T47D (cell line): Measurements from ENCODE around the gene STAP2.

Experiments
- DNase-seq, 2 experiments: peaks; one replicate each; pipeline versions ENCODE4 v3.0.0 to v3.0.0-alpha.2; 2011 to 2012; ENCODE audit warnings: low read depth in 1 of 2, low spot score in 1 of 2
- JUND ChIP-seq: IDR thresholded peaks from 2 replicates; pipeline ENCODE4 v1.6.1; 2012; ENCODE audit warnings: low read depth
- in situ Hi-C: cut with HindIII; loops from 2 replicates; pipeline ENCODE4 v1.10.0; 2016; ENCODE audit warnings: low sequenced_read_pairs, low pct_unique_long_range_greater_than_20kb

The STAP2 gene

DNA sequence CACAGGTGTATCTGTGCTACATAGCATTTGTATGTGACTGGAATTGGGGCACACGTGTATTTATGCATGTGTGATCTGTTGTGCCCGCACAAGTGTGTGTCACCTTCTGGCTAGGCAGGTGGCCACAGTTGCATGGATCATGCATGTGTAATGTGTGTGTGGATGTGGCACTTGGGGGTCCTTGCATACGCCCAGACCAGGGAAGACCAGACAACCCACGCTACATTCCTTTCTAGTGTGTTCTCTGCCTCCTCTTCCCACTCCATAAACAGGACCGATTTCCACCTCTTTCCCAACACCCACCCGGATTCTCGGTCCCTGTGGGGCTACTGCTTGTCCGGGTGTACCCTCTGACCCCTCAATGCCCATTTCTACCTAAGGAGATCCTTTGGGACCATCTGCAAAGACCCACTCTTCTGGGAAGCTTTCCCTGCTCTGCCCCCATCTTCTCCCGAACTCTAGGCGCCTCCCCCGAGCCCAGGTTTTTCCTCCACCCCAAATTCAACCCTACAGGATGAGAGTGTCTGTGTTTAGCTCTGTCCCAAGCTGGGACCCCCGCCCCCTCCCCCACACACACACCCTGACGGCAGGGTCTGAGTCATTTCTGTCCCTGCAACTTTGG, 12.3 kb downstream of the STAP2 start:
- in situ Hi-C loops: no loop called here
- TF ChIP-seq JUND: no peak
- DNase-seq: no peak

- DNase-seq: no peak
- in situ Hi-C loops: no loop called here
- TF ChIP-seq JUND: no peak
These were observed 14.4 kb downstream of the STAP2 start for GRCh38 chr19:4324228-4324627.

DNA sequence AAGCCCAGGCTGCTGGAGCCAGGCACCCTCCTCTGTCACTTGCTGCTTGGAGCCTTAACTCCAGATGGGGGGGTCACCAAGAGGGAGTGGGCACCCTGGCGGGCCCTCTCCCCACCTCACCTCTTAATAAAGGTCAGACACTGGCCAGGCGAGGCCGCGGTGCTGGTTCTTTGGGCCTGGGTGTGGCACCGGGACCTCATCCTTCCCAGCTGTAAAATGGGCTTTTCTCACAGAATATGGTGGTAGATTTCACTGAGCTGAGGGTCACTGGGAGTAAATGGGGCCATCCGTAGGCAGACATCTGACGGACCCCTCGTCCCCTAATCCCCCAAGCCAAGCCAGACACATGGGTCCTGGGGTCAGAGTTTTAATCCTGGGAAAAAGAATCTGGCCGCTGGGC, 14.9 kb downstream of the STAP2 start:
- in situ Hi-C loops: no loop called here
- TF ChIP-seq JUND: no peak

GRCh38 chr19:4322942-4323665, 15.5 kb downstream of the STAP2 start:
- in situ Hi-C loops: no loop called here
- no peak for TF ChIP-seq JUND
- no peak for DNase-seq

More for the DNA sequence above, 14.9 kb downstream of the STAP2 start:
- no peak for DNase-seq

DNA sequence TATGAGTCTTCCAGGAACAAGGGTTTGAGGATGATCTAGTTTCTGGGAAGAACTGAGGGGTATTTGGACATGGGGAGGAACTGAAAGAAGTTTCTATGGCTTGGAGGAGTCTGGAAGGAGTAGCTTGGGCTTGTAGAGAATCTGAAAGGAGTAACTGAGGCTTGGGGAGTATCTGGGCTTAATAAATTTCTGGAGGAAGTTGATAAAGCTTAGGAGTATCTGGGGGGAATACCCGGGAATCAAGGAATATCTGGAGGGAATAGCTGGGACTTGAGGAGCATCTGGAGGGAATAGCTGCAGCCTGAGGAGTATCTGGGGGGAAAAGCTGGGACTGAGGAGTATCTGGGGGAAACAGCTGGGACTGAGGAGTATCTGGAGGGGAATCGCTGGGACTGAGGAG, 18.2 kb downstream of the STAP2 start:
- DNase-seq: no peak
- TF ChIP-seq JUND: no peak
- in situ Hi-C loops: no loop called here

DNA sequence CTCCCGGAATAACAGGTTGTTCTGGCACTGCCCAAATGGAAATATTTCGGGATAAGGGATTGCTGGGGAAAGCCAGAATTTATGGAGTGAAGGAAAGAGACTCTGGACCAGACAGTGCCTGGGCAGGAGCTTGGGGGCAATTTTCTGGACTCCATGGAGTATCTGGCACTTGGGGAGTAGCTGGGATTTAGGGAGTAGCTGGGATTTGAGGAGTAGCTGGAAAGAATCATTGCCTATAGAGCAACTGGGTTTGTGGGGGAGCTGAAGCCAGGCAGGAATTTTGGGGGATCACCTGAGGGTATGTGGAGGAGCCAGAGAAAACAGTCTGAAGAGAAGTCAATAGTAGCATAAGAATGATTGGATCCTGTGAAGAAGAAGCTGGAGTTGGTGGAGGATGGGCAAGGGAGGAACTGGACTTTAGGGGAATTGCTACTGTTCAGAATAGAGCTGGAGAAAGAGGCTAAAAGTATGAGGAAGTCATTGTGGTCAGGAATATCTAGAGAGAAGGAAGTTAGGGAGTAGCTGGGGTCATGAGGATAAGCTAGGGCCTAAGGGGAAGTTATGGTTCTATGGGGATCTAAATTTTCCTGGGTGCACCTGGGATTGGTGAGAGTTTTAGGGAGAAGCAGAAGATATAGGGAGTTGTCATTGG, 19.4 kb downstream of the STAP2 start:
- no peak for TF ChIP-seq JUND
- in situ Hi-C loops: no loop called here
- no peak for DNase-seq

DNA sequence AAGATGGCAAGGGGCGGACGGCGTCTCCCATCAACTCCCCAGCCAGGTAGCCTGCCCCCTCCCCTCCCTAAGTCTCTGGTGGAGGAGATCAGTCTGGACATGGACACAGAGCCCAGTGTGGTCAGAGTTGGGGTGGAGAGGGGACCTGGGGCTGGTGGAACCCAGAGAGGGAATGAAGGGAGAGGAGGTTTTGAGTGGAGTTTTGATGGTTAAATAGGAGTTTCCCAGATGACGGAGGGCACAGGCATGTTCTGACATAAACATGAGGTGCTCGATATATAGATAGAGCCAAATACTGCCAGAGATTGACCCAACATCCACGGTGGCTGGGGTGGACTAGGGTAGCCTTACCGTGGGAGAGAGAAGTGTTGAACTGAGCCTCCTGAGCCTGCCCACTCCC, 20.2 kb downstream of the STAP2 start:
- in situ Hi-C loops: no loop called here
- TF ChIP-seq JUND: no peak
- DNase-seq: no peak

DNA sequence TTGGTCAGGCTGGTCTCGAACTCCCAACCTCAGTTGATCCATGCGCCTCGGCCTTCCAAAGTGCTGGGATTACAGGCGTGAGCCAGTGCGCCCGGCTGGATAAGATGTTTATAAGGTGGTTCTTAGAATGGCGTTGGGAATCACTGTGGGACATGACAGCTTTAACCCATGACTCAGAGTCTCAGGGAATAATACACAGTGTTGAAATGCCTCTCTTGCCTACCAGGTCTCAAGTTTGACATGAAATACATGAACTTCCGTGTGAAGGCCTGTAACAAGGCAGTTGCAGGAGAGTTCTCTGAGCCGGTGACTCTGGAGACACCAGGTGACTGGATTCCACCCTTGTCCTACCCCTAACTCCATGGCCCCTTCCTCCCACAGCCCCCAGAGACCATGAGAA, 21.7 kb downstream of the STAP2 start:
- in situ Hi-C loops: no loop called here
- no peak for DNase-seq
- no peak for TF ChIP-seq JUND

DNA sequence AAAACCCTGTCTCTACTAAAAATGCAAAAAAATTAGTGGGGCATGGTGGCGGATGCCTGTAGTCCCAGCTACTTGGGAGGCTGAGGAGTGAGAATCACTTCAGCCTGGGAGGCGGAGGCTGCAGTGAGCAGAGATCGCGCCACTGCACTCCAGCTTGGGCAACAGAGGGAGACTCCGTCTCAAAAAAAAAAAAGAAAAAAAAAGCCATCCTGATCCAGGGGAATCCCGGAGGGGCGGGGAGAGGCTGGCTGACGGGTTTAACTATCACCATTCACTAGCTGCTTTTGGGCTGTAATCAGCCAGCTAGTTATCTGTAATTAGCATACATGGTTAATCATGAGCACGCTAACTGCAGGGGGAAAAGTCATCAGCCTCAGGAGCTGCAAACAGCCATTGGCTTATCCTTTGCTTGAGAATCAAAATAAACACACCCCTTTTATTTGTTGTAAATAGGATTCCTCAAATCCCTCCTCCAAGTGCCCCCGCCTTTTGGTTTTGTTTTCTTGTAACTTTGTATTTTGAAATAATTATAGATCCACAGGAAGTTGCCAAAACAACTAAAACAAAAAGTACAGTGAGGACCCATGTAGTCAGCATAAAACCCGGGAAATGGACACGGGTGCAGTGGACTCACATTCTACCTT, 24.7 kb downstream of the STAP2 start:
- no peak for TF ChIP-seq JUND
- DNase-seq: no peak
- in situ Hi-C loops: no loop called here

GRCh38 chr19:4310247-4311121, 28.1 kb downstream of the STAP2 start:
- in situ Hi-C loops: no loop called here
- TF ChIP-seq JUND: no peak
- DNase-seq: peak in 1 of 2 experiments; percentile 97

- in situ Hi-C loops: no loop called here
- DNase-seq: no peak
- TF ChIP-seq JUND: no peak
These were observed 33.0 kb downstream of the STAP2 start for GRCh38 chr19:4305659-4306058.

DNA sequence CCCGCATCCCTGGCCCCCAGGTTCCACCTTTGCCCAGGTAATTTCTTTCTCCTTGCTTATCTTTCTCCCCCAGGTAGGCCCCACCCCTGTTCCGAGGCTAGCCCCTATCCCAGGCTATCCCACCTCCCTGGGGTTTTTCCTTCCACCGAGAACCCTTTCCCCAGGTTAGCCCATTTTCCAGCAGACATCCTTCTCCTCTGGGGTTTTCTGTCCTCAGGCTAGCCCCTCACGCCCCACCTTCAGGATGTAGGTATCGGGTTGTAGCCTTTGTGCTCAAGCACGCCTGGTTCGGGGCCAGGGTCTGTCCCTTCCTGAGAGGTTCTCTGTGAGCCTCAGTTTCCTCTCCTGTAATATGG, 33.4 kb downstream of the STAP2 start:
- TF ChIP-seq JUND: no peak
- in situ Hi-C loops: no loop called here
- no peak for DNase-seq
